GM12878 (cell line): ENCODE results near the gene RHEB. TPM values are rescaled to one million over a fixed set of nuclear protein-coding genes. Genes with fewer than 3 reads are reported as not detected.

Experiments
- ATAC-seq: fragments of 200-7000 bp; cut with Tn5 transposase; 3 replicates; pipeline ENCODE4 v1.9.1; 2020; ENCODE audit warnings: mild to moderate bottlenecking, moderate library complexity
- BruUV-seq: library from RNA; stranded (reverse); fragments of 400-500 nt; replicated peaks from 2 replicates; lab custom pipeline; 2021; lab: Mats Ljungman, UMichigan
- CTCF ChIA-PET: fragments of 300-600 bp; sonication (Branson Sonifier 250); formaldehyde crosslinking; extraction: SDS; loops from one replicate; lab custom pipeline; 2021; ENCODE audit warnings: inconsistent platforms; lab: Yijun Ruan, JAX
- POLR2A ChIA-PET: fragments of 350-600 bp; formaldehyde crosslinking; extraction: SDS; loops from one replicate; lab custom pipeline; 2021; ENCODE audit warnings: inconsistent platforms; lab: Charles Lee
- RAD21 ChIA-PET: fragments of 300-600 bp; sonication (Branson Sonifier 250); formaldehyde crosslinking; loops from one replicate; lab custom pipeline; 2023; ENCODE audit warnings: antibody characterized with exemption; ENCODE audit not compliant: unreplicated experiment; lab: Charles Lee
- SMC1A ChIA-PET: fragments of 300-600 bp; sonication (Branson Sonifier 250); formaldehyde crosslinking; loops from one replicate; lab custom pipeline; 2023; ENCODE audit not compliant: unreplicated experiment, uncharacterized antibody; lab: Charles Lee
- DNase-seq: peaks from one replicate; pipeline ENCODE4 v3.0.0-alpha.2; 2011; ENCODE audit warnings: low read depth, low spot score
- FAIRE-seq: peaks from 3 replicates; lab custom pipeline; 2011; peaks lifted over from hg19 to GRCh38; lab: Jason Lieb, UNC
- H2AFZ ChIP-seq: 2 replicates; pipeline ENCODE4 v1.6.0; 2011; ENCODE audit warnings: low read depth, low read length, control low read depth; ENCODE audit not compliant: control insufficient read depth
- H3K27ac ChIP-seq: 2 replicates; pipeline ENCODE4 v1.5.1; 2011; ENCODE audit warnings: control low read depth; ENCODE audit not compliant: control insufficient read depth, insufficient read depth
- H3K27me3 ChIP-seq, 2 experiments: replicated peaks in 1 of 2; 2 replicates each; pipeline versions ENCODE4 v1.6.0 to v1.6.1; 2011; ENCODE audit warnings: low read length in 1 of 2; ENCODE audit not compliant: control insufficient read depth in 2 of 2, insufficient read depth in 2 of 2
- H3K36me3 ChIP-seq, 2 experiments: 2 replicates each; pipeline ENCODE4 v1.5.1; 2011; ENCODE audit warnings: low read length in 1 of 2; ENCODE audit not compliant: control insufficient read depth in 2 of 2, insufficient read depth in 2 of 2
- H3K4me1 ChIP-seq: 2 replicates; pipeline ENCODE4 v1.6.1; 2011; ENCODE audit warnings: mild to moderate bottlenecking, low read length, moderate library complexity, mixed read lengths; ENCODE audit not compliant: control insufficient read depth, insufficient read depth
- H3K4me2 ChIP-seq: 2 replicates; pipeline ENCODE4 v1.6.0; 2011; ENCODE audit warnings: control low read depth; ENCODE audit not compliant: control insufficient read depth, insufficient read depth
- H3K4me3 ChIP-seq: fragments of 200-600 bp; sonication (generic); 2 replicates; pipeline ENCODE4 v1.5.1; 2016
- H3K79me2 ChIP-seq: 2 replicates; pipeline ENCODE4 v1.6.0; 2011; ENCODE audit warnings: low read length; ENCODE audit not compliant: control insufficient read depth, insufficient read depth
- H3K9ac ChIP-seq: 2 replicates; pipeline ENCODE4 v1.8.0; 2011; ENCODE audit warnings: low read length, control low read depth, mixed read lengths; ENCODE audit not compliant: control insufficient read depth, insufficient read depth
- H3K9me3 ChIP-seq: replicated peaks from 3 replicates; pipeline ENCODE4 v1.5.1; 2011; ENCODE audit warnings: mild to moderate bottlenecking, low read length; ENCODE audit not compliant: control insufficient read depth, insufficient read depth
- H4K20me1 ChIP-seq: 2 replicates; pipeline ENCODE4 v1.6.0; 2011; ENCODE audit not compliant: control insufficient read depth, insufficient read depth
- CTCF ChIP-seq, 3 experiments: IDR thresholded peaks in 2 of 3; conservative IDR thresholded peaks in 1 of 3; 2 replicates each; pipeline ENCODE4 v1.5.1; 2011; ENCODE audit warnings: low read depth in 3 of 3, low read length in 3 of 3, mild to moderate bottlenecking in 3 of 3, control low read depth in 2 of 3, moderate library complexity in 2 of 3, inconsistent platforms in 1 of 3, mixed read lengths in 1 of 3; ENCODE audit not compliant: control insufficient read depth in 2 of 3, insufficient read depth in 1 of 3; ENCODE audit errors: extremely low read depth in 1 of 3
- KLF5 ChIP-seq: fragments of 450-650 bp; IDR thresholded peaks from 2 replicates; pipeline ENCODE4 v1.6.1; 2014; ENCODE audit warnings: mild to moderate bottlenecking; ENCODE audit not compliant: partially characterized antibody
- MAX ChIP-seq: IDR thresholded peaks from 2 replicates; pipeline ENCODE4 v1.6.1; 2012; ENCODE audit warnings: low read depth, low read length, improper control_type of control experiment
- MLLT1 ChIP-seq: fragments of 450-650 bp; IDR thresholded peaks from 2 replicates; pipeline ENCODE4 v1.6.1; 2016; ENCODE audit warnings: mild to moderate bottlenecking
- MTA3 ChIP-seq: IDR thresholded peaks from 2 replicates; pipeline ENCODE4 v1.6.1; 2012; ENCODE audit warnings: low read length, inconsistent platforms, borderline replicate concordance
- NFYA ChIP-seq: IDR thresholded peaks from 2 replicates; pipeline ENCODE4 v1.6.1; 2011; ENCODE audit warnings: low read depth, mild to moderate bottlenecking, low read length, improper control_type of control experiment, borderline replicate concordance
- PBX3 ChIP-seq: IDR thresholded peaks from 2 replicates; pipeline ENCODE4 v1.6.1; 2011; ENCODE audit warnings: mild to moderate bottlenecking, low read depth, low read length, moderate library complexity; ENCODE audit not compliant: insufficient replicate concordance
- RB1 ChIP-seq: fragments of 450-650 bp; formaldehyde crosslinking; IDR thresholded peaks from 2 replicates; pipeline ENCODE4 v1.6.1; 2017; ENCODE audit warnings: mild to moderate bottlenecking, borderline replicate concordance
- SKIL ChIP-seq: fragments of 450-650 bp; IDR thresholded peaks from 2 replicates; pipeline ENCODE4 v1.6.1; 2017; ENCODE audit warnings: mild to moderate bottlenecking, low read depth, inconsistent platforms; ENCODE audit not compliant: poor library complexity, severe bottlenecking
- TCF7 ChIP-seq: IDR thresholded peaks from 2 replicates; pipeline ENCODE4 v1.6.1; 2014; ENCODE audit warnings: antibody characterized with exemption, borderline replicate concordance
- WGBS: methylation state at CpG from one replicate; pipeline ENCODE4 v1.1.6; 2016; ENCODE audit warnings: low lambda C conversion rate; ENCODE audit not compliant: insufficient replicate concordance, insufficient coverage; ENCODE audit errors: missing lambda C conversion rate; 5-methylcytosine and 5-hydroxymethylcytosine counted together
- in situ Hi-C: fragments of 300-500 bp; cut with MboI; formaldehyde crosslinking; loops from 9 replicates; pipeline ENCODE4 v1.14.3; 2018; ENCODE audit warnings: mixed read lengths
- intact Hi-C: fragments of 100-400 bp; cut with micrococcal nuclease; formaldehyde crosslinking; loops from one replicate; pipeline ENCODE4 v1.14.2; 2022; ENCODE audit not compliant: unreplicated experiment
- polyA plus RNA-seq, 11 experiments: library from polyadenylated mRNA; depleted of rRNA in 4 of 11; unstranded in 6 of 11; stranded (reverse) in 5 of 11; fragments of >200 nt; fragmentation: Nextera tagmentation in 4 of 11; fragmentation: Illumina TruSeq in 1 of 11; extraction: Ambion mirVana in 4 of 11; extraction: Trizol in 1 of 11; gene quantifications; 1 replicate in 1 of 11; 2 replicates in 10 of 11; pipeline versions ENCODE4 v1.2.1 to v1.2.3, GENCODE V29; 2011 to 2016; ENCODE audit warnings: inconsistent platforms in 2 of 11, missing spikeins in 2 of 11, low read depth in 1 of 11
- total RNA-seq, 4 experiments: library from RNA; depleted of rRNA in 3 of 4; stranded (reverse); fragments of >200 nt in 3 of 4; fragmentation: Illumina TruSeq in 1 of 4; extraction: Trizol in 1 of 4; gene quantifications; 2 replicates each; pipeline versions ENCODE4 v1.2.1 to v1.2.3, GENCODE V29; 2013 to 2021

RHEB gene
- total and polyA plus RNA-seq, 10 of the 15 experiments (the other 5 are each of a cell fraction or from before 2014, with no cell fraction given): 6.2 to 67.8 (median 38.0) TPM

- no peak for TF ChIP-seq RB1
Observed at GRCh38 chr7:151447312-151447711, 72.4 kb downstream of the RHEB start (continued).

GRCh38 chr7:151446412-151446811, 73.3 kb downstream of the RHEB start:
- Histone ChIP-seq H3K9me3 (no peaks in the 10 kb centered on the region), H3K27me3 (no peaks in the 10 kb centered on the region; a peak in 1 of 4 replicates), H3K36me3 (no peaks in the 10 kb centered on the region), H2AFZ (no peak overlapping the region), H3K27ac (no peak overlapping the region), H3K79me2 (no peaks in the 10 kb centered on the region), H3K4me3 (no peak overlapping the region), H3K9ac (no peak overlapping the region), H3K4me1 (no peaks in the 10 kb centered on the region; the same call in 1 of the 2 replicates), H3K4me2 (no peak overlapping the region), H4K20me1 (no peaks in the 10 kb centered on the region)
- ChIA-PET CTCF (interaction anchor here (0.6 to 1.2 kb wide), 3 partner anchors 71 to 314 kb away, joined by 3 read pairs; no protein-coding TSS in a partner anchor), SMC1A (interaction anchor here (0.9 to 1.0 kb wide), 2 partner anchors 78 to 90 kb away, joined by 3 read pairs; no protein-coding TSS in a partner anchor), POLR2A (no interaction called here), RAD21 (no interaction called here)
- DNase-seq (no peak), ATAC-seq (no peak), FAIRE-seq (no peak)
- 45% methylated on average over 2 of the region's 2 CpGs for WGBS
- no TSS peak for BruUV-seq
- TF ChIP-seq MTA3 (no peak), MAX (no peak), MLLT1 (no peak), TCF7 (no peak), PBX3 (no peak), CTCF (IDR thresholded peaks at IDR 0.05 in 2 of 3, conservative IDR thresholded peaks at IDR 0.05 in 1 of 3; ENCODE audit: control insufficient read depth in 2 of 3, extremely low read depth in 1 of 3, insufficient read depth in 1 of 3, low read depth in 3 of 3, low read length in 3 of 3) (no peak), NFYA (no peak), KLF5 (no peak), SKIL (no peak)
- intact Hi-C loops: no loop called here
- in situ Hi-C loops: loop anchor here (5.0 to 10.0 kb wide), 2 partner anchors 64 to 82 kb away; no protein-coding TSS in a partner anchor
